Breast epithelium (tissue), 4 donors: ENCODE data around the gene IER5L. TPM values are rescaled to one million over a fixed set of nuclear protein-coding genes. Genes with fewer than 3 reads are reported as not detected.
A peak's percentile ranks its signal among the peaks of the same experiment; 100 is the strongest.
"Not testable (repeated sequence)": the region's sequence is repeated elsewhere in the genome, so short reads cannot be mapped to it uniquely, and the experiment has no call there.

Experiments used
- DNase-seq, 2 donors: peaks; one replicate each; pipeline ENCODE4 v3.0.0-alpha.2; 2019; ENCODE audit warnings: low spot score in 2 of 2
- H3K27ac ChIP-seq, 2 donors: fragments of 200-600 bp; sonication (generic) in 1 of 2; one replicate each; pipeline ENCODE4 v1.5.1; 2016 to 2019; ENCODE audit warnings: mild to moderate bottlenecking in 1 of 2
- H3K27me3 ChIP-seq, 2 donors: fragments of 200-600 bp; sonication (generic) in 1 of 2; one replicate each; pipeline versions ENCODE4 v1.5.1 to v1.6.0; 2017 to 2019; ENCODE audit warnings: control low read depth in 1 of 2, mild to moderate bottlenecking in 1 of 2
- H3K36me3 ChIP-seq: fragments of 200-600 bp; one replicate; pipeline ENCODE4 v1.5.1; 2019
- H3K4me1 ChIP-seq, 2 donors: fragments of 200-600 bp; sonication (generic); one replicate each; pipeline ENCODE4 v1.5.1; 2016 to 2019; ENCODE audit warnings: control low read depth in 1 of 2
- H3K4me3 ChIP-seq, 3 donors: fragments of 200-600 bp; sonication (generic); 1 replicate in 2 of 3; 2 replicates in 1 of 3; pipeline ENCODE4 v1.5.1; 2016 to 2019; ENCODE audit warnings: mild to moderate bottlenecking in 3 of 3, moderate library complexity in 2 of 3
- H3K9me3 ChIP-seq, 2 donors: fragments of 200-600 bp; sonication (generic) in 1 of 2; one replicate each; pipeline ENCODE4 v1.5.1; 2016 to 2019; ENCODE audit warnings: control low read depth in 1 of 2
- CTCF ChIP-seq, 3 donors: fragments of 450-650 bp; IDR thresholded peaks; one replicate each; pipeline ENCODE4 v1.5.1; 2016 to 2017; ENCODE audit warnings: antibody characterized with exemption in 3 of 3, mild to moderate bottlenecking in 3 of 3, moderate library complexity in 3 of 3
- POLR2A ChIP-seq: fragments of 450-650 bp; IDR thresholded peaks from one replicate; pipeline ENCODE4 v1.6.1; 2016; ENCODE audit warnings: antibody characterized with exemption, mild to moderate bottlenecking, moderate library complexity
- POLR2AphosphoS5 ChIP-seq, 3 donors: sonication (generic); formaldehyde crosslinking; IDR thresholded peaks; one replicate each; pipeline ENCODE4 v1.6.1; 2017; ENCODE audit warnings: antibody characterized with exemption in 3 of 3
- intact Hi-C: fragments of 100-400 bp; cut with DNase I; formaldehyde crosslinking; loops from one replicate; pipeline ENCODE4 v1.15.1; 2023; ENCODE audit warnings: low total_unique reads
- total RNA-seq, 3 donors: library from RNA; depleted of rRNA; stranded (reverse); fragments of >200 nt; gene quantifications; one replicate each; pipeline ENCODE4 v1.1.0, GENCODE V29; 2016

IER5L gene
- total RNA-seq, 3 donors from 2014 or later = 4.3 to 18.4 (median 18.1) TPM

- DNase-seq = no peak
- TF ChIP-seq POLR2A (no peak), POLR2AphosphoS5 (IDR thresholded peaks at IDR 0.05) (no peak), CTCF (IDR thresholded peaks at IDR 0.05) (no peak)
- H3K4me1 ChIP-seq = peaks cover 7 to 11% of the 10 kb centered on the region in 2 donors
- H3K9me3 ChIP-seq = no peaks in the 10 kb centered on the region
- H3K4me3 ChIP-seq = no peak overlapping the region
- H3K27me3 ChIP-seq = no peaks in the 10 kb centered on the region
- intact Hi-C loops = loop anchor here (10.0 kb wide), 1 partner anchor 145 kb away; no protein-coding TSS in a partner anchor
- H3K36me3 ChIP-seq = no peaks in the 10 kb centered on the region
- H3K27ac ChIP-seq = no peak overlapping the region
Observed at GRCh38 chr9:129170229-129170628, 7.8 kb downstream of the IER5L start.

- Histone ChIP-seq H3K36me3 (no peaks in the 10 kb centered on the region), H3K4me1 (peaks cover 10 to 16% of the 10 kb centered on the region in 2 donors), H3K9me3 (no peaks in the 10 kb centered on the region), H3K27ac (peak overlapping the region; percentile 94 to 95), H3K4me3 (peak overlapping the region; percentile 7 to 46 (median 34)), H3K27me3 (no peaks in the 10 kb centered on the region)
- intact Hi-C loops = no loop called here
- DNase-seq = peak; percentile 85 to 92
- peak; percentile 14 to 64 (median 52) for TF ChIP-seq POLR2AphosphoS5 (IDR thresholded peaks at IDR 0.05)
- TF ChIP-seq POLR2A = no peak
Observed at GRCh38 chr9:129166623-129167557, 11.2 kb downstream of the IER5L start.

GRCh38 chr9:129165198-129165597, 12.9 kb downstream of the IER5L start:
- DNase-seq = no peak
- TF ChIP-seq POLR2A (no peak), POLR2AphosphoS5 (IDR thresholded peaks at IDR 0.05) (no peak), CTCF (IDR thresholded peaks at IDR 0.05) (no peak)
- peaks cover 10 to 16% of the 10 kb centered on the region in 2 donors for H3K4me1 ChIP-seq
- H3K9me3 ChIP-seq = no peaks in the 10 kb centered on the region
- no peaks in the 10 kb centered on the region for H3K36me3 ChIP-seq
- H3K4me3 ChIP-seq = no peak overlapping the region
- H3K27ac ChIP-seq = peak overlapping the region; percentile 94 to 95
- no peaks in the 10 kb centered on the region for H3K27me3 ChIP-seq
- intact Hi-C loops = no loop called here

- no peak overlapping the region for H3K4me3 ChIP-seq
- H3K36me3 ChIP-seq = no peaks in the 10 kb centered on the region
- H3K27ac ChIP-seq = peak overlapping the region; percentile 94 to 95
- peak in 1 of 2 donors; percentile 76 for DNase-seq
- peaks cover 10 to 16% of the 10 kb centered on the region in 2 donors for H3K4me1 ChIP-seq
- intact Hi-C loops = no loop called here
- TF ChIP-seq POLR2AphosphoS5 (IDR thresholded peaks at IDR 0.05) = peak in 2 of 3 donors; percentile 25 to 62
- TF ChIP-seq POLR2A = no peak
- H3K9me3 ChIP-seq = no peaks in the 10 kb centered on the region
- no peaks in the 10 kb centered on the region for H3K27me3 ChIP-seq
Observed at GRCh38 chr9:129164246-129164930, 13.7 kb downstream of the IER5L start.

- no peaks in the 10 kb centered on the region for H3K27me3 ChIP-seq
- no peaks in the 10 kb centered on the region for H3K9me3 ChIP-seq
- H3K4me3 ChIP-seq = no peak overlapping the region
- peaks cover 10 to 16% of the 10 kb centered on the region in 2 donors for H3K4me1 ChIP-seq
- H3K36me3 ChIP-seq = no peaks in the 10 kb centered on the region
- TF ChIP-seq CTCF (IDR thresholded peaks at IDR 0.05) = no peak
- TF ChIP-seq POLR2A = no peak
- no peak for TF ChIP-seq POLR2AphosphoS5 (IDR thresholded peaks at IDR 0.05)
- peak overlapping the region; percentile 94 to 95 for H3K27ac ChIP-seq
- intact Hi-C loops = no loop called here
- no peak for DNase-seq
Observed at GRCh38 chr9:129163753-129164152, 14.3 kb downstream of the IER5L start.

- H3K9me3 ChIP-seq, DNase-seq, H3K4me3 ChIP-seq, H3K27me3 ChIP-seq, H3K36me3 ChIP-seq, intact Hi-C loops: not testable (repeated sequence)
- H3K4me1 ChIP-seq = peaks cover 10 to 16% of the 10 kb centered on the region in 2 donors
- H3K27ac ChIP-seq = peak overlapping the region; percentile 94 to 95
Observed at GRCh38 chr9:129163198-129163670, 14.8 kb downstream of the IER5L start.
